DMS153 treated with DMSO at 0.1 percent for 48 hours (cell line): ENCODE measurements around the gene KLHL4.
"Not testable (repeated sequence)": the region's sequence is repeated elsewhere in the genome, so short reads cannot be mapped to it uniquely, and the experiment has no call there.

Source experiments
- DNase-seq: peaks from one replicate; lab custom pipeline; 2025; ENCODE audit not compliant: unreplicated experiment; lab: John Stamatoyannopoulos, UW

KLHL4 gene

GRCh38 chrX:87641439-87641838 is 123.8 kb downstream of the KLHL4 start:
- DNase-seq = not testable (repeated sequence)

GRCh38 chrX:87661761-87662160 is 144.2 kb downstream of the KLHL4 start:
- DNase-seq = no peak

- no peak for DNase-seq
Measured at GRCh38 chrX:87663421-87663820, 145.8 kb downstream of the KLHL4 start.

- no peak for DNase-seq
Measured at GRCh38 chrX:87664381-87664780, 146.8 kb downstream of the KLHL4 start.

GRCh38 chrX:87679849-87680248 is 162.2 kb downstream of the KLHL4 start:
- no peak for DNase-seq

- DNase-seq = no peak
Measured at GRCh38 chrX:87687703-87688102, 170.1 kb downstream of the KLHL4 start.

GRCh38 chrX:87688113-87688748 is 170.6 kb downstream of the KLHL4 start:
- not testable (repeated sequence) for DNase-seq

- DNase-seq = not testable (repeated sequence)
Measured at GRCh38 chrX:87689218-87689617, 171.6 kb downstream of the KLHL4 start.

- DNase-seq = no peak
Measured at GRCh38 chrX:87693204-87693603, 175.6 kb downstream of the KLHL4 start.

- no peak for DNase-seq
Measured at GRCh38 chrX:87697409-87697808, 179.8 kb downstream of the KLHL4 start.

- DNase-seq = no peak
Measured at GRCh38 chrX:87702795-87703194, 185.2 kb downstream of the KLHL4 start.

- not testable (repeated sequence) for DNase-seq
Measured at GRCh38 chrX:87703469-87703868, 185.9 kb downstream of the KLHL4 start.

- no peak for DNase-seq
Measured at GRCh38 chrX:87706134-87706533, 188.5 kb downstream of the KLHL4 start.

GRCh38 chrX:87710580-87710979 is 193.0 kb downstream of the KLHL4 start:
- DNase-seq = no peak
